A549 (cell line): Measurements from ENCODE around the gene DCUN1D2. TPM values are rescaled to one million over a fixed set of nuclear protein-coding genes. Genes with fewer than 3 reads are reported as not detected.

Experiments used
- ATAC-seq, 2 experiments: fragments of 200-7000 bp in 1 of 2; fragments of >200 bp in 1 of 2; cut with Nextera tagmentation in 1 of 2; cut with Tn5 transposase in 1 of 2; 3 replicates each; pipeline versions ENCODE4 v1.8.0 to v1.9.1; 2018 to 2020; ENCODE audit warnings: mild to moderate bottlenecking in 1 of 2, moderate library complexity in 1 of 2
- CTCF ChIA-PET: fragments of 300-600 bp; sonication (Branson Sonifier 250); formaldehyde crosslinking; extraction: SDS; loops from one replicate; lab custom pipeline; 2021; ENCODE audit warnings: antibody characterized with exemption, inconsistent platforms; lab: Yijun Ruan, JAX
- POLR2A ChIA-PET: fragments of 350-600 bp; formaldehyde crosslinking; extraction: SDS; loops from one replicate; lab custom pipeline; 2021; ENCODE audit warnings: antibody characterized with exemption, inconsistent platforms; lab: Yijun Ruan, JAX
- DNase-seq, 2 experiments: peaks; one replicate each; pipeline versions ENCODE4 v3.0.0 to v3.0.0-alpha.2; 2011 to 2016; ENCODE audit warnings: low read depth in 1 of 2, low spot score in 1 of 2
- FAIRE-seq: peaks from 2 replicates; lab custom pipeline; 2011; peaks lifted over from hg19 to GRCh38; lab: Jason Lieb, UNC
- H3K27ac ChIP-seq, 2 experiments: fragments of >200 bp; sonication (Bioruptor Twin); formaldehyde crosslinking; 3 replicates each; pipeline ENCODE4 v1.5.1; 2016 to 2017
- H3K4me1 ChIP-seq: fragments of >200 bp; sonication (Bioruptor Twin); formaldehyde crosslinking; 3 replicates; pipeline ENCODE4 v1.6.1; 2016
- H3K4me2 ChIP-seq: fragments of >200 bp; sonication (Bioruptor Twin); formaldehyde crosslinking; 3 replicates; pipeline ENCODE4 v1.6.1; 2016
- H3K4me3 ChIP-seq: fragments of >200 bp; sonication (Bioruptor Twin); formaldehyde crosslinking; 3 replicates; pipeline ENCODE4 v1.5.1; 2016
- H3K9me3 ChIP-seq: fragments of >200 bp; sonication (Bioruptor Twin); formaldehyde crosslinking; 3 replicates; pipeline ENCODE4 v1.6.1; 2016
- ESRRA ChIP-seq: fragments of 150-350 bp; IDR thresholded peaks from 2 replicates; pipeline ENCODE4 v1.6.1; 2014; ENCODE audit warnings: mild to moderate bottlenecking, low read length, borderline replicate concordance
- FOSB ChIP-seq: fragments of 250-450 bp; sonication (Bioruptor Pico); IDR thresholded peaks from 2 replicates; pipeline ENCODE4 v1.5.0; 2020; ENCODE audit warnings: mild to moderate bottlenecking, moderate library complexity
- FOSL2 ChIP-seq, 2 experiments: fragments of 450-650 bp in 1 of 2; fragments of >200 bp in 1 of 2; sonication (Bioruptor Twin) in 1 of 2; formaldehyde crosslinking; IDR thresholded peaks; 2 replicates each; pipeline versions ENCODE4 v1.5.0 to v1.6.1; 2016 to 2020; ENCODE audit warnings: mild to moderate bottlenecking in 1 of 2, moderate library complexity in 1 of 2
- FOXS1 ChIP-seq: fragments of 250-450 bp; sonication (Bioruptor Pico); IDR thresholded peaks from 2 replicates; pipeline ENCODE4 v1.5.0; 2020; ENCODE audit warnings: mild to moderate bottlenecking, moderate library complexity
- HDAC2 ChIP-seq: fragments of 200-600 bp; sonication (generic); IDR thresholded peaks from 2 replicates; pipeline ENCODE4 v1.6.1; 2016
- HOXB5 ChIP-seq: fragments of 250-450 bp; sonication (Bioruptor Pico); IDR thresholded peaks from 2 replicates; pipeline ENCODE4 v1.5.0; 2020; ENCODE audit warnings: mild to moderate bottlenecking, moderate library complexity
- JUN ChIP-seq, 2 experiments: fragments of >200 bp; sonication (Bioruptor Twin); formaldehyde crosslinking; IDR thresholded peaks; 2 replicates in 1 of 2; 3 replicates in 1 of 2; pipeline ENCODE4 v1.6.1; 2016 to 2017
- JUNB ChIP-seq: fragments of >200 bp; sonication (Bioruptor Twin); formaldehyde crosslinking; IDR thresholded peaks from 2 replicates; pipeline ENCODE4 v1.6.1; 2016
- KDM5A ChIP-seq: fragments of 200-600 bp; sonication (generic); IDR thresholded peaks from 2 replicates; pipeline ENCODE4 v1.6.1; 2016; ENCODE audit warnings: antibody characterized with exemption, mild to moderate bottlenecking
- MYC ChIP-seq: IDR thresholded peaks from 2 replicates; pipeline ENCODE4 v1.6.1; 2012; ENCODE audit warnings: mild to moderate bottlenecking, inconsistent platforms, low read length, improper control_type of control experiment, borderline replicate concordance
- NFE2L2 ChIP-seq: fragments of 150-350 bp; conservative IDR thresholded peaks from 2 replicates; pipeline ENCODE4 v1.6.1; 2014; ENCODE audit warnings: low read length
- NPAS2 ChIP-seq: fragments of 250-450 bp; sonication (Bioruptor Pico); IDR thresholded peaks from 2 replicates; pipeline ENCODE4 v1.8.0; 2022; ENCODE audit warnings: mild to moderate bottlenecking, moderate library complexity, borderline replicate concordance
- PHF8 ChIP-seq: fragments of 200-600 bp; sonication (generic); IDR thresholded peaks from 2 replicates; pipeline ENCODE4 v1.6.1; 2016; ENCODE audit warnings: low read depth, mild to moderate bottlenecking, antibody characterized with exemption, moderate library complexity, borderline replicate concordance
- POLR2A ChIP-seq: IDR thresholded peaks from 2 replicates; pipeline ENCODE4 v1.6.1; 2012; ENCODE audit warnings: mild to moderate bottlenecking, low read length
- RCOR1 ChIP-seq: fragments of 150-350 bp; IDR thresholded peaks from 2 replicates; pipeline ENCODE4 v1.6.1; 2014; ENCODE audit warnings: antibody characterized with exemption, low read length, low read depth
- RFX5 ChIP-seq: fragments of 450-650 bp; IDR thresholded peaks from 2 replicates; pipeline ENCODE4 v1.7.1; 2014; ENCODE audit warnings: antibody characterized with exemption, mild to moderate bottlenecking, moderate library complexity
- TP53 ChIP-seq: fragments of 250-450 bp; sonication (Bioruptor Pico); IDR thresholded peaks from 2 replicates; pipeline ENCODE4 v1.5.0; 2021; ENCODE audit warnings: mild to moderate bottlenecking, moderate library complexity
- WGBS: methylation state at CpG from one replicate; pipeline ENCODE4 v1.1.6; 2017; ENCODE audit errors: missing lambda C conversion rate; 5-methylcytosine and 5-hydroxymethylcytosine counted together
- polyA plus RNA-seq, 4 experiments: library from polyadenylated mRNA; depleted of rRNA in 3 of 4; stranded (reverse); fragments of >200 nt; fragmentation: RNase III in 1 of 4; extraction: RNeasy Plus Mini Kit Qiagen cat#74134 plus additional on column Dnase treatment in 1 of 4; gene quantifications; 2 replicates in 3 of 4; 3 replicates in 1 of 4; pipeline ENCODE4 v1.2.3, GENCODE V29; 2011 to 2017
- TF ChIP-seq, protein P1 (sequence below): fragments of 150-350 bp; IDR thresholded peaks from 2 replicates; pipeline ENCODE4 v1.6.1; 2014; ENCODE audit warnings: low read depth, mild to moderate bottlenecking, low read length
- TF ChIP-seq, protein P2 (sequence below): fragments of >200 bp; sonication (Bioruptor Twin); formaldehyde crosslinking; IDR thresholded peaks from 3 replicates; pipeline ENCODE4 v1.5.1; 2016
- TF ChIP-seq, protein P3 (sequence below): fragments of >200 bp; sonication (Bioruptor Twin); formaldehyde crosslinking; IDR thresholded peaks from 2 replicates; pipeline ENCODE4 v1.6.1; 2016

Gene DCUN1D2
- polyA plus RNA-seq, 2 of the 4 experiments (the other 2 are of a cell fraction): 8.4 to 8.6 TPM

DNA sequence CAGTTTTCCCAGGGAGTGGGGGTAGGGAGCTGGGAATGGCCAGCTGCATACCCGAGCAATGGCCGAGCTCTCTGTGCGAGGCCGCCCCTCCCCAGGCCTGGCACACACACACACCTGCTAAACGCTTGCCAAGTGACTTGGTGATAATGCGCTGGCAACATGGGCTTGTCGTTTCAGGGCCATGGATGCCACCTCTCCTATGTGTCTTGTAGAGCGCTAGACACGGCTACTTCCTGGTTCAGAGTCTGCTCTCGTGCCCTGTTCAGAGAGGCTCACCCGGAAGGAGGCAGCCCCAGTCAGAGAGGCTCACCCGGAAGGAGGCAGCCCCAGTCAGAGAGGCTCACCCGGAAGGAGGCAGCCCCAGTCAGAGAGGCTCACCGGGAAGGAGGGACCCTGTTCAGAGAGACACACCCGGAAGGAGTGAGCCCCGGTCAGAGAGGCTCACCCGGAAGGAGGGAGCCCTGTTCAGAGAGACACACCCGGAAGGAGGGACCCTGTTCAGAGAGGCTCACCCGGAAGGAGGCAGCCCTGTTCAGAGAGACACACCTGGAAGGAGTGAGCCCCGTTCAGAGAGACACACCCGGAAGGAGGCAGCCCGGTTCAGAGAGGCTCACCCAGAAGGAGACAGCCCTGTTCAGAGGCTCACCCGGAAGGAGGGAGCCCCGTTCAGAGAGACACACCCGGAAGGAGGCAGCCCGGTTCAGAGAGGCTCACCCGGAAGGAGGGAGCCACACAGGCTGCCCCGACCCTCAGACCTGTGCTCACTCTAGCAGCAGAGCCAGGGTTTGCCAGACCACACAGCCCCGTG, 41.4 kb downstream of the DCUN1D2 start (continued):
- TF ChIP-seq TP53 (CRISPR knock-in tag): no peak
- TF ChIP-seq FOSL2 (IDR thresholded peaks at IDR 0.05): no peak
- TF ChIP-seq FOSL2 (CRISPR knock-in tag; IDR thresholded peaks at IDR 0.05): no peak

DNA sequence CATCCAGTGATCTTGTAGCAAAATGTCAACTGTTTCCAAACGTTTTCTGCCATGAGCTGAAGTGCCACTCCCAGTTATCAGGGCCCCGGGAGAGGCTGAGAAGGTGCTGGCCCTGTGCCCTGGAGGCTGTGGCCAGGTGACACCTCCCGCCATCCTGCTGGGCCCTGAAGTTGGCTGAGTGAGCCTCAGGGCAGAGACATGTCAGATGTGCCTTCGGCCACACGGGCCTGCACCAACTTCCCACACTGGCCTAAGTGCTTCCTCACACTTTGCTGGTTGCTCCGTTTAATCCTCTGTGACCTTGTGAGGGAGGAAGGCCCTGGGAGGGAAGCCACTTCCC, 42.0 kb downstream of the DCUN1D2 start:
- peaks cover 10% of the 10 kb centered on the region; the same call in 2 of the 3 replicates for H3K4me1 ChIP-seq
- FAIRE-seq (no peak), ATAC-seq (peak; percentile 48 to 59), DNase-seq (no peak)
- TF ChIP-seq, protein P1, sequence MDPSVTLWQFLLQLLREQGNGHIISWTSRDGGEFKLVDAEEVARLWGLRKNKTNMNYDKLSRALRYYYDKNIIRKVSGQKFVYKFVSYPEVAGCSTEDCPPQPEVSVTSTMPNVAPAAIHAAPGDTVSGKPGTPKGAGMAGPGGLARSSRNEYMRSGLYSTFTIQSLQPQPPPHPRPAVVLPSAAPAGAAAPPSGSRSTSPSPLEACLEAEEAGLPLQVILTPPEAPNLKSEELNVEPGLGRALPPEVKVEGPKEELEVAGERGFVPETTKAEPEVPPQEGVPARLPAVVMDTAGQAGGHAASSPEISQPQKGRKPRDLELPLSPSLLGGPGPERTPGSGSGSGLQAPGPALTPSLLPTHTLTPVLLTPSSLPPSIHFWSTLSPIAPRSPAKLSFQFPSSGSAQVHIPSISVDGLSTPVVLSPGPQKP: no peak
- TF ChIP-seq JUNB (no peak), MYC (no peak), ESRRA (no peak), POLR2A (no peak), TP53 (CRISPR knock-in tag) (no peak), NFE2L2 (no peak), NPAS2 (no peak)
- TF ChIP-seq, protein P2, sequence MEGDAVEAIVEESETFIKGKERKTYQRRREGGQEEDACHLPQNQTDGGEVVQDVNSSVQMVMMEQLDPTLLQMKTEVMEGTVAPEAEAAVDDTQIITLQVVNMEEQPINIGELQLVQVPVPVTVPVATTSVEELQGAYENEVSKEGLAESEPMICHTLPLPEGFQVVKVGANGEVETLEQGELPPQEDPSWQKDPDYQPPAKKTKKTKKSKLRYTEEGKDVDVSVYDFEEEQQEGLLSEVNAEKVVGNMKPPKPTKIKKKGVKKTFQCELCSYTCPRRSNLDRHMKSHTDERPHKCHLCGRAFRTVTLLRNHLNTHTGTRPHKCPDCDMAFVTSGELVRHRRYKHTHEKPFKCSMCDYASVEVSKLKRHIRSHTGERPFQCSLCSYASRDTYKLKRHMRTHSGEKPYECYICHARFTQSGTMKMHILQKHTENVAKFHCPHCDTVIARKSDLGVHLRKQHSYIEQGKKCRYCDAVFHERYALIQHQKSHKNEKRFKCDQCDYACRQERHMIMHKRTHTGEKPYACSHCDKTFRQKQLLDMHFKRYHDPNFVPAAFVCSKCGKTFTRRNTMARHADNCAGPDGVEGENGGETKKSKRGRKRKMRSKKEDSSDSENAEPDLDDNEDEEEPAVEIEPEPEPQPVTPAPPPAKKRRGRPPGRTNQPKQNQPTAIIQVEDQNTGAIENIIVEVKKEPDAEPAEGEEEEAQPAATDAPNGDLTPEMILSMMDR: no peak
- ChIA-PET CTCF (interaction anchor here (0.6 to 1.0 kb wide), 3 partner anchors 8 to 56 kb away, joined by 3 to 4 read pairs (median 3); no protein-coding TSS in a partner anchor), POLR2A (interaction anchor here (0.6 to 1.2 kb wide), 6 partner anchors 17 to 306 kb away, joined by 3 to 7 read pairs (median 3); partner anchors contain the start of genes CUL4A and DCUN1D2)
- H3K4me2 ChIP-seq: peak overlapping the region; percentile 89
- H3K27ac ChIP-seq: peak overlapping the region; percentile 89 to 94
- H3K4me3 ChIP-seq: peak overlapping the region; percentile 66
- 3% methylated on average over 5 of the region's 6 CpGs for WGBS
- H3K9me3 ChIP-seq: no peaks in the 10 kb centered on the region

DNA sequence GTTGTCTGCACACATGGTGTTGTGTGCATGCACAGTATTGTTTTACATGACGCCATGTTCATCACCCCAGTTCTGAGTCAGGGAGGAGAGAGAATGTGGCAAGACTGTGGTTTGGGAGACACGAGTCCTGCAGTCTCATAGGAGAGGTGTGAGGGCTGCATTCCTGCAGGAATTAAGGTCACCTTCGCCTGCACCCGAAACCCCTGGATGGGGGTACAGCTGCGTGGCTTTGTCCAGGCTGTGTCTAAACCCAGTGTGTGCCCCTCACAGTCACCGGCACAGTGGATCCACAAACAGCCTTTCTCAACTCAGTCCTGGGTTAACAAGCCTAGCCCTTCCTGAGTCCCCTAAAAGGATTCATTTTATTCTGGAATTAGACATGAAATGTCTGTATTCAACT, 42.9 kb downstream of the DCUN1D2 start:
- DNase-seq (no peak), ATAC-seq (no peak), FAIRE-seq (no peak)
- CTCF ChIA-PET: no interaction called here
- Histone ChIP-seq H3K4me3 (no peak overlapping the region; the same call in 2 of the 3 replicates), H3K27ac (no peak overlapping the region), H3K4me2 (peak overlapping the region; percentile 89), H3K4me1 (peaks cover 10% of the 10 kb centered on the region; the same call in 2 of the 3 replicates), H3K9me3 (no peaks in the 10 kb centered on the region)
- POLR2A ChIA-PET: no interaction called here
- TF ChIP-seq HDAC2 (no peak), MYC (no peak), FOXS1 (CRISPR knock-in tag) (no peak), RFX5 (no peak), PHF8 (no peak), JUN (IDR thresholded peaks at IDR 0.05) (no peak), FOSB (CRISPR knock-in tag) (no peak), KDM5A (no peak), TP53 (CRISPR knock-in tag) (no peak), HOXB5 (no peak), RCOR1 (no peak)
- TF ChIP-seq, protein P2: no peak
- TF ChIP-seq, protein P3, sequence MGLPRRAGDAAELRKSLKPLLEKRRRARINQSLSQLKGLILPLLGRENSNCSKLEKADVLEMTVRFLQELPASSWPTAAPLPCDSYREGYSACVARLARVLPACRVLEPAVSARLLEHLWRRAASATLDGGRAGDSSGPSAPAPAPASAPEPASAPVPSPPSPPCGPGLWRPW: no peak
- 94% methylated on average over 6 of the region's 6 CpGs for WGBS
